Ectodermal cell (in vitro differentiated cells): ENCODE data around the gene FHL2.

Experiments used
- H3K27ac ChIP-seq: 2 replicates; pipeline ENCODE4 v1.7.0; 2013; ENCODE audit warnings: mild to moderate bottlenecking, low read depth, low read length; ENCODE audit not compliant: insufficient read depth, poor library complexity, severe bottlenecking
- H3K27me3 ChIP-seq: 2 replicates; pipeline ENCODE4 v1.7.0; 2013; ENCODE audit warnings: mild to moderate bottlenecking, low read length; ENCODE audit not compliant: insufficient read depth, control insufficient read depth, poor library complexity, severe bottlenecking
- H3K36me3 ChIP-seq: one replicate; pipeline ENCODE4 v1.7.0; 2013; ENCODE audit warnings: low read length; ENCODE audit not compliant: control insufficient read depth, insufficient read depth
- H3K4me1 ChIP-seq: one replicate; pipeline ENCODE4 v1.7.0; 2013; ENCODE audit warnings: low read length; ENCODE audit not compliant: control insufficient read depth, insufficient read depth
- H3K4me3 ChIP-seq: 2 replicates; pipeline ENCODE4 v1.7.0; 2013; ENCODE audit warnings: low read depth, low read length, control low read depth; ENCODE audit not compliant: insufficient read depth
- H3K9me3 ChIP-seq: 2 replicates; pipeline ENCODE4 v1.7.0; 2013; ENCODE audit warnings: mild to moderate bottlenecking, low read length, moderate library complexity; ENCODE audit not compliant: control insufficient read depth
- WGBS, 2 experiments: methylation state at CpG; one replicate each; pipeline ENCODE4 v1.1.7; 2013; ENCODE audit warnings: missing lambda C conversion rate in 2 of 2; 5-methylcytosine and 5-hydroxymethylcytosine counted together

The FHL2 gene

GRCh38 chr2:105321875-105322646 lies 76.8 kb downstream of the FHL2 start:
- H3K27me3 ChIP-seq, result no peaks in the 10 kb centered on the region
- no peaks in the 10 kb centered on the region for H3K36me3 ChIP-seq
- no peaks in the 10 kb centered on the region for H3K9me3 ChIP-seq
- no peak overlapping the region for H3K4me3 ChIP-seq
- no peak overlapping the region for H3K27ac ChIP-seq
- H3K4me1 ChIP-seq, result peaks cover 10% of the 10 kb centered on the region
- WGBS, 2 experiments, result 90 to 100% methylated on average over 1 to 3 of the region's 3 CpGs

DNA sequence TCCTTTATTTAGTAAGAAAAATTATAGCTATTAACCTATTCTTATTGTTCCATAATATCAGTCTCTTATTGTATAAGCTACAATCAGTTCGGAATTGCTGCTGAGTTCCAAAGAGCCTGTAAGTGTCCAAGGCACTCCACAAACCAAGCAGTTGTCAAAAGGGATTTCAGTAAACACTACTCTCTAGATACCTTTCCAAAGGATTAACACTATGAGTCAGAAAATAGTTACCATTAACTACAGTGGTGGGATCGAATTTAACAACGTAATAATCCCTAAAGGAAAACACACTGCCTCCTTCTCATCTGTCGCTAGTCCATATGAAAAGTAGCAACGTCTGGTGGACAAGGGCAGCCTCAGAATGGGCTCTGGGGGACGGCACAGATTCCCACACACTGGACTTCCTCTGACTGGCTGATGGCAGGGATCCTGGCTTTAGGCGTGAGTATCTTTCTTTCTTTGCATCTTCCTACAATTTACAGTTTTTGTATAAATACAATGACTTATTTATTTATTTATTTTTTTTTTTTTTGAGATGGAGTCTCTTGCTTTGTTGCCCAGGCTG lies 78.1 kb downstream of the FHL2 start:
- Histone ChIP-seq H3K9me3 (no peaks in the 10 kb centered on the region), H3K4me3 (no peak overlapping the region), H3K36me3 (no peaks in the 10 kb centered on the region), H3K27ac (no peak overlapping the region), H3K27me3 (no peaks in the 10 kb centered on the region), H3K4me1 (peaks cover 10% of the 10 kb centered on the region)
- WGBS, 2 experiments, result 91 to 92% methylated on average over 6 to 7 of the region's 7 CpGs

GRCh38 chr2:105317937-105318336 lies 80.9 kb downstream of the FHL2 start:
- 94 to 100% methylated on average over 3 of the region's 3 CpGs for WGBS, 2 experiments
- Histone ChIP-seq H3K27ac (no peak overlapping the region), H3K27me3 (no peaks in the 10 kb centered on the region)

DNA sequence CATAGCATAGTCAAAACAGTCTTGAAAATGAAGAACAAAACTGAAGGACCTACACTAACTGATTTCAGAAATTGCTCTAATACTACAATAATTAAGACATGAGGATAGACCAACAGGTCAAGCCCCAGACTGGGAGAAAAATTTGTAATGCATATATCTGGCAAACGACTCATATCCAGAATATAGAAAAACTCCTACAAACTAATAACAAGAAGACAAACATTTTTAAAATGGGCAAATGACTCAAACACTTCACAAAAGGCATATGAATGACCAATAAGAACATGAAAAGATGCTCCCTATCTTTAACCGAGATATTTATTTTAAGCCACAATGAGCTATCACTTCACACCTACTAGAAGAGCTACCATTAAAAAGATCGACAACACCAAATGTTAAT lies 83.5 kb downstream of the FHL2 start:
- no peak overlapping the region for H3K27ac ChIP-seq
- WGBS, 2 experiments, result 88% methylated on average over 1 to 3 of the region's 3 CpGs
- H3K36me3 ChIP-seq, result no peaks in the 10 kb centered on the region
- no peak overlapping the region for H3K4me3 ChIP-seq
- H3K27me3 ChIP-seq, result no peaks in the 10 kb centered on the region
- H3K9me3 ChIP-seq, result no peaks in the 10 kb centered on the region
- no peaks in the 10 kb centered on the region for H3K4me1 ChIP-seq

More at GRCh38 chr2:105317937-105318336, 80.9 kb downstream of the FHL2 start:
- Histone ChIP-seq H3K4me1 (no peaks in the 10 kb centered on the region), H3K9me3 (no peaks in the 10 kb centered on the region), H3K4me3 (no peak overlapping the region), H3K36me3 (no peaks in the 10 kb centered on the region)

GRCh38 chr2:105313877-105314276 lies 85.0 kb downstream of the FHL2 start:
- H3K36me3 ChIP-seq, result no peaks in the 10 kb centered on the region
- no peaks in the 10 kb centered on the region for H3K9me3 ChIP-seq
- no peaks in the 10 kb centered on the region for H3K27me3 ChIP-seq
- H3K27ac ChIP-seq, result no peak overlapping the region
- no peak overlapping the region for H3K4me3 ChIP-seq
- no peaks in the 10 kb centered on the region for H3K4me1 ChIP-seq
